Measurements from ENCODE around the gene FNDC3A.

Gene FNDC3A

GRCh38 chr13:49071341-49071937, 95.7 kb downstream of the FNDC3A start:
- POLR2A ChIA-PET, result no interaction called here
- DNase-seq (ENCODE audit: extremely low spot score), result no peak
- CTCF ChIA-PET, result interaction anchor here (1.0 kb wide), 1 partner anchor 9 kb away, joined by 4 read pairs; no protein-coding TSS in a partner anchor
- TF ChIP-seq CTCF (IDR thresholded peaks at IDR 0.05; ENCODE audit: control extremely low read depth, extremely low read depth, low read depth, missing control alignments), result no peak

- POLR2A ChIA-PET, result interaction anchor here (0.6 kb wide), 1 partner anchor 360 kb away, joined by 4 read pairs; no protein-coding TSS in a partner anchor
- CTCF ChIA-PET, result interaction anchor here (0.9 to 1.0 kb wide), 3 partner anchors 12 to 24 kb away, joined by 3 to 4 read pairs (median 3); no protein-coding TSS in a partner anchor
- TF ChIP-seq CTCF (IDR thresholded peaks at IDR 0.05; ENCODE audit: control extremely low read depth, extremely low read depth, low read depth, missing control alignments), result no peak
- DNase-seq (ENCODE audit: extremely low spot score), result peak; percentile 45
Measured at GRCh38 chr13:49082653-49083536, 107.2 kb downstream of the FNDC3A start.

GRCh38 chr13:49084961-49085360, 109.2 kb downstream of the FNDC3A start:
- ChIA-PET POLR2A (no interaction called here), CTCF (no interaction called here)
- DNase-seq (ENCODE audit: extremely low spot score), result no peak
- no peak for TF ChIP-seq CTCF (IDR thresholded peaks at IDR 0.05; ENCODE audit: control extremely low read depth, extremely low read depth, low read depth, missing control alignments)

GRCh38 chr13:49086722-49087121, 111.0 kb downstream of the FNDC3A start:
- TF ChIP-seq CTCF (IDR thresholded peaks at IDR 0.05; ENCODE audit: control extremely low read depth, extremely low read depth, low read depth, missing control alignments), result no peak
- POLR2A ChIA-PET, result no interaction called here
- DNase-seq (ENCODE audit: extremely low spot score), result no peak
- CTCF ChIA-PET, result interaction anchor here (1.5 to 1.9 kb wide), 2 partner anchors 13 to 17 kb away, joined by 4 to 6 read pairs; no protein-coding TSS in a partner anchor

- no peak for TF ChIP-seq CTCF (IDR thresholded peaks at IDR 0.05; ENCODE audit: control extremely low read depth, extremely low read depth, low read depth, missing control alignments)
- POLR2A ChIA-PET, result no interaction called here
- CTCF ChIA-PET, result no interaction called here
- DNase-seq (ENCODE audit: extremely low spot score), result no peak
Measured at GRCh38 chr13:49093376-49093775, 117.7 kb downstream of the FNDC3A start.

GRCh38 chr13:49097374-49097773, 121.7 kb downstream of the FNDC3A start:
- ChIA-PET CTCF (no interaction called here), POLR2A (interaction anchor here (0.7 kb wide), 1 partner anchor 12 kb away, joined by 3 read pairs; no protein-coding TSS in a partner anchor)
- no peak for DNase-seq (ENCODE audit: extremely low spot score)
- TF ChIP-seq CTCF (IDR thresholded peaks at IDR 0.05; ENCODE audit: control extremely low read depth, extremely low read depth, low read depth, missing control alignments), result no peak

All from GM10248 (cell line).